ENCODE measurements around the gene ATOX1.

- TF ChIP-seq POLR2A (IDR thresholded peaks at IDR 0.05) = no peak
- no peak for TF ChIP-seq CTCF (IDR thresholded peaks at IDR 0.05)
These were observed 14.9 kb downstream of the ATOX1 start for GRCh38 chr5:151743530-151743929.

All from vagina (tissue), 2 donors.